NCI-H1092 treated with DMSO at 0.1 percent for 48 hours (cell line): ENCODE data around the gene DNER.
"Not testable (repeated sequence)": the region's sequence is repeated elsewhere in the genome, so short reads cannot be mapped to it uniquely, and the experiment has no call there.

ENCODE experiments used
- DNase-seq: peaks from one replicate; lab custom pipeline; 2025; lab: John Stamatoyannopoulos, UW

Gene DNER

GRCh38 chr2:229620289-229620688 lies 94.1 kb downstream of the DNER start:
- DNase-seq = no peak

GRCh38 chr2:229616433-229616832 lies 97.9 kb downstream of the DNER start:
- no peak for DNase-seq

DNA sequence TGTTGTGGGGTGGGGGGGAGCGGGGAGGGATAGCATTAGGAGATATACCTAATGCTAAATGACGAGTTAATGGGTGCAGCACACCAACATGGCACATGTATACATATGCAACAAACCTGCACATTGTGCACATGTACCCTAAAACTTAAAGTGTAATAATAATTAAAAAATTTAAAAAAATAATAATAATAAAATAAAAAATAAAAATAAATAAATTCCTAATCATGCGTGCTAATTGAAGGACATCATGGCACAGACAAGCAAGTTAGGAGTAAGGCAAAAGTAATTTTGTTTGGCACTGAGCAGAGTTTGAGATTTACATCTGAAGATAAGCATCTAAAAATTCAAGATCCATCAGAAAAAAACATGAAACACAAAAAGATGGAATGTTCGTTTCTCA lies 100.3 kb downstream of the DNER start:
- DNase-seq = not testable (repeated sequence)

DNA sequence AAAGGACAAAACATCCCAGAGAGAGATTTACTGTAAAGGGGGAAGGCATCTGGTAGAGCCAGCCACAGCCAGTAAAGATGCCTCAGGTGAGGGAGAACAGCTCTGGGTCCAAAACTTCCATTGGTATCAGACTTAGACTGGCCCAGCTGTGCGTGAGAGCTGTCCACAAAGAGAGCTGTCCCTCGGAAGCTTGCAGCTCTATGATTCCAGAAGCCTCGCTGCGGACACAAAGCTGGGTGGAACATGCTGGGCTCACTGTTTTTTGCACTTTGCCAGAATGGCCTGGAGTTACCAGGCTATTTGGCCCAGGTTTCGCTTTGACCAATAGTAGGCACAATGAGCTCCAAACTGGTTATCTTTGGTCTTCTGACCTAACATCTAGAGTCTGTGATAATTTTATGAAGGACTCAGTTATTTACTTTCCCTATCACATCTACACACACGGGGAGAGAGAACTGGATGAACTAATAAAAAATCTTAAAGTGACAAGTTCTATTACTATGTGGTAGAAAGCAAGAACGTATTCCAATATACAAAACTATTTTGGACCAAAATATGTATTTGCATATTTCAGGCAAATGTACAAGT lies 101.9 kb downstream of the DNER start:
- no peak for DNase-seq

GRCh38 chr2:229611360-229611759 lies 103.0 kb downstream of the DNER start:
- DNase-seq = no peak

DNA sequence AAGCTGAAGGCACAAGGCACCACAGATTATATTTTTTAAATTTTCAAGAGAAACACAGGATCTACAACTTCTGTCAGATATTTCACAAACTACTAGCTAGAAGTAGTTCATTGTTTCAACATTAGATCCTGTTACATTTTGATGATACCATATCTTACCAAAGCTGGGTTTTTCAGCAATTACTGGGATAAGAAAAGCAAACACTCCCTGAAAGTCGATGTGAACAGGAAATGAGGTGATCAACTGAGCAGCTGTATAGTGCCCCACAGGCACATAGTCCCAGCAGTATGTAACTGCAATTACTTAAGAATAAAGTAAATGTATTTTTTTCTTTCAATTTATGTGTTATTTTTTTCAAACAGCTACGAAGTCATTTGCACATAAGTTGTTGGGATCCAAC lies 103.5 kb downstream of the DNER start:
- DNase-seq = no peak

GRCh38 chr2:229610333-229610732 lies 104.0 kb downstream of the DNER start:
- DNase-seq = no peak

DNA sequence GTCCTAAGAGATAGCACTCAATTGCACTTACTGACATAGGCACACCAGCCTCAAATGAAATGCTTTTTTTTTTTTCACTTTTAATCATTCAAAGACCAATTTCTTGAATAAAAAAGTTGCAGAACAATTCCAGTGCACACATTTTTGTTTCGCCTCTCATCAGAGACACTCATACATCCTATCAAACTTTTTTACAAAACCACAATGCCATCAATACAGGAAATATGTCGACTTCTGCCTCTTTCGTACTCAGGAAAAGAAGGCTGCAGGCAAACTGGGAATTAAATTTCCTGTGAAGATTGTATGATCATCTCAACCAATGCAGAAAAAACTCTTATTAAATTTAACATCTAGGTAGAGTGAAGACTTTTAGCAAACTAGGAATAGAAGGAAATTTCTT lies 112.4 kb downstream of the DNER start:
- no peak for DNase-seq

- no peak for DNase-seq
Measured at GRCh38 chr2:229601396-229601795, 113.0 kb downstream of the DNER start.

- DNase-seq = no peak
Measured at GRCh38 chr2:229598227-229598626, 116.1 kb downstream of the DNER start.

- no peak for DNase-seq
Measured at GRCh38 chr2:229596796-229597195, 117.6 kb downstream of the DNER start.

GRCh38 chr2:229591611-229592010 lies 122.7 kb downstream of the DNER start:
- DNase-seq = peak; percentile 2

DNA sequence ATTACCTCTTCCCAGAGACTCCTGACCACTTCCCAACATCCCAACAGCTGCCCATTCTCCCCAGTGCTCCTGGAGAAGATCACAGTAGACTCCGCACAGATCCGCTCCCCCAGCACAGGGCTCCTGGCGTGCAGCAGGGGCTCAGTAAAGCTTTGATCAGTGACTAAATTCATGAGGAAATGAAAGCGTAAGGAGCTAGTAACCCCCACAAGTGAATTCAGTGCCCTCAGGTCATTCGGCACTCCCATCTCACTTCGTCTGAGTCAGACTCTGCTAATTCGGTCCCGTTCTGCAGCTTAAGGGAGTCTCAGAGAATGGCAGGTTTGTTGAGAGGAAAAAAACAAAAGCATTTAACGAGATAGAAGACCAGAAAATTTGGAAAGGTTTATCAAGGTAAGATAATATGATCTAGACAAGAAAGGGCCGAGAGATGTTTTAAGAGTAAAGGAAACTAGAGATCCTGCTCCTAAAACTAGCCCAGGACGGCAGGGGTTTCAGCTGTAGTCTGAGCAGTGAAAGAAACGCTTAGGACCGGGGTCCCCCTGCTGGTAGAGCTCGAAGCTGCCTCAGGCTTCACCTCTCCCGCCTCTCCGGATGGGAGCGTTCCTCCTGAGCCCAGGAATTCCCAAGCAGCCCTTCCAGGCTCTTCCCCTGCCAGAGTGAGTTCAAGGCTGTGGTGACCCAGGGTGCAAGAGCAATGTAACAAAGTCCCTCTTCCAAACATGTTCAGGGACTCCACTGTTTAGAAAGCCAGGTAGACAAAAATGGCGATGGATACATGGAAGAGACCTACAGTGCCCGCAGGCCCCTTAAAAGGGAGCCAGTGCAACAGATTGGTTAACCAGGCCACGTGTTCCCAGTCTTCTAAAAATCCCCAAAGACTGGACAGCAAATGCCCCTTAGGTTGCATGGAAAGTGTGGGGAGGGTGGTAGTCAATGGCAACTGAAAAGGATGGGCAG lies 127.3 kb downstream of the DNER start:
- peak; percentile 38 for DNase-seq

DNA sequence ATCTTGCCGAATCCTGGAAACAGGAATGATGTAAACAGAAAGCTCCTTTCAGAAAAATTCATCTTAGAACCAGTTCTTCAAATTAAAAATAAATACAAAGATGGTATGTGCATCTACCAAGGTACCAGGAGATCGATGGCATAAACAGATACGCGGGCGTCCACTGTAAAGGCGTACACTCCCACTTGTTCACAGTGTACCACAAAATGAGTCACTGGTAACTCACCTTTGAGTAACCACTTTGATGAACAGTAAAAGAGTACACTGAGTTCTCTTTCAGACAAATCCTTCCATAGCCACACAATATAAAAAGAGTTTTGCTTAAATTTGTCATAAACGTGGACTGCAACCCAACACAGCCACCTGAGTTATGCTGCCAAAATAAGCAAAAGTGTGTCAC lies 128.3 kb downstream of the DNER start:
- DNase-seq = no peak

DNA sequence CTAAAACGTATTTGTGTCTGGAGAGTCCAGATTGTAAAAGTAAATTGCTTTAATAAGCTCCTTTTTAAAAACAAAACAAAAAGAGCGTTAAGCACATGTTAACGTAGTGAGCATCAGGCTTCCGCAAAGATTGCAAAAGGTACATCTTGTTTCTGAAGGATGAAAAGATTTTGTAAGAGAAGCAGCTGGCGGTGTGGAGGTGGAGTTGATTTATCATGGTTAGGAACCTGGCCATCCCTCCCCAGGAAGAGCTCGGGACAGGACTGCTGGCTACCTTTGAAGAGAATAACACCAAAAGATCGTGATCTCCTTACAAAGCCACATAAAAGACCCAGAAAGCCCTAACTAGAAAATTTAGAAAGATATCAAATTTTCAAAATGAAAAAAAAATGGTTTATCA lies 132.2 kb downstream of the DNER start:
- no peak for DNase-seq

- DNase-seq = no peak
Measured at GRCh38 chr2:229578052-229578846, 136.1 kb downstream of the DNER start.

DNA sequence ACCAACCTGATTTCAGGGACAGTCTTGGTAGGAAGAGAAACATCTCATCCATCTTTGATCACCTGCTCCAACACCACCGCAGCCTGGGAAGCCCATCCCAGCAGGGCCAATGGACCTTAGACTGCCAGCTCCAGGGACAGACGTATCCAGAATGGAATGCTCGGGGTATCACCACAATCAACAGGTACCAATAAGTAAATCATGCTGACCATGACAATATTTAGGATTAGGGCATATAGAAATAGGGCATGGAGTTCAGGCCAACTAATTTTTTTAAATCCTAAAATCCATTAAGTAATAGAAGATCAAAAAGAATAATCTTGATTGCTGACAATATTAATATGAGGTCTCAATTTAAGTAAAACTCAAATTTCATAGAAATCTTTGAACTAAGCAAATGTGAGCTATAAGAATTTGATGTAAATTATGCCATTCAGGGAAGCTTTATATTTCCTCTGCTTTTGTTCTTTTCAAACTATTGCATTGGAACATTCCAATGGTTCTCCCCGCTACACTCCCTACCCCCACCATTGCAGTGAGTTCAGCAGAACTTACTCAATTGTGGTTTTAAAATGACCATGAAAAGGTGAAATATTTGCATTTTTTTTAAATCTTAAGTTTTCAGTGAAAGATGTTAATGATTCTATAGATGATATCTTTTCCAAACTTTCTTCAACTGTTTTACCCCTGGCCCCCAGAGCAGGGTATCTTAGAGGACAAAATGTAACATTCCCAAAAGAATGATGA lies 138.6 kb downstream of the DNER start:
- DNase-seq = no peak

DNA sequence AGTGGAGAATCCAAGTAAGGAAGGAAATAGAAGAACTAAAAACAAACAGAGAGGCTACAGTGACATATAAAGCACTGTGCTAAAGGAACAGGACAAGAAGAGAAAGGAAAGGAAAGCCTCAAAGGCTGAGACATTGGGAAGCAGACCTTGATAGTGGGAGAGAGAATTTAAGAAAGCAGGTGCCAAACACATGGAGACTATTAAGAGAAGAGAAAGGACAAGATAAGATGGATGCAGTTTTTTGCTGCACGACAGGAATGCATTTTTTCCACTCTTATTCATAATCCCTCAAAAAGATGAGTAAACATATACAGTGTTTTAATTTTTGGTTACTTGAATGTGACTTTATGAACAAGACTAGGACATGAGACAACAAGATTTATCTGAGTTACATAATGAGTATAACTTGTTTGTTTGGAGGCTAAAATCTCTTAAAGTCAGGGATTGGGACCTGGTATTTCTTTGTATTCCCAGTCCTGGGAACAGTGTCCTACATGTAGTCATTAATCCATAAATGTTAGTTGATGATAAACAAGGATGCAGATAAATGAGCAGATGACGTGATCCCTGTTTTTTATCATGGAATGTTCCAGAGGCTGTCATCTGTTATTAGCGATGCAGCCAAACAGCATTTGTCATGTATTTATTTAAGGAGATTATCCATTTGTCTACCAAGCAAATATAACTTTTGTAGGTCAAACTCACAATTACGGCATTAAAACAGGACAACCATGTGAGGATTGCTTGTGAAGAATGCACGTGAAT lies 141.7 kb downstream of the DNER start:
- no peak for DNase-seq

- no peak for DNase-seq
Measured at GRCh38 chr2:229571243-229571642, 143.1 kb downstream of the DNER start.

- DNase-seq = no peak
Measured at GRCh38 chr2:229566370-229566769, 148.0 kb downstream of the DNER start.

GRCh38 chr2:229564300-229564907 lies 150.0 kb downstream of the DNER start:
- no peak for DNase-seq
